ENCODE results near the gene COL24A1. TPM values are rescaled to one million over a fixed set of nuclear protein-coding genes. Genes with fewer than 3 reads are reported as not detected.

The COL24A1 gene
- total RNA-seq, 1 experiment from 2014 or later: 0.35 TPM

- Histone ChIP-seq H4K91ac (ENCODE audit: insufficient read length, low read depth, low read length) (no peak overlapping the region), H3K79me1 (ENCODE audit: insufficient read depth, low read depth, low read length, poor library complexity, severe bottlenecking) (no peaks in the 10 kb centered on the region), H2AK5ac (ENCODE audit: insufficient read length, low read length) (no peak overlapping the region), H3K4me2 (ENCODE audit: insufficient read depth, insufficient read length, low read length) (no peak overlapping the region), H3K23ac (ENCODE audit: insufficient read length, low read depth, low read length) (no peak overlapping the region), H4K5ac (ENCODE audit: insufficient read length, low read depth, low read length) (no peak overlapping the region), H2AFZ (ENCODE audit: low read length) (no peak overlapping the region), H2BK5ac (ENCODE audit: insufficient read length, low read length) (no peak overlapping the region), H2BK15ac (ENCODE audit: low read depth, low read length) (no peak overlapping the region), H3K9ac (ENCODE audit: extremely low read depth, insufficient read length, low read length) (no peak overlapping the region), H2BK20ac (ENCODE audit: low read depth, low read length, poor library complexity, severe bottlenecking) (no peak overlapping the region), H3K27me3 (ENCODE audit: insufficient read depth, low read length) (no peaks in the 10 kb centered on the region), H4K20me1 (ENCODE audit: control insufficient read depth, insufficient read depth, insufficient read length) (no peaks in the 10 kb centered on the region), H3K56ac (ENCODE audit: insufficient read length, low read depth, low read length) (no peak overlapping the region), H3K27ac (ENCODE audit: insufficient read length, low read depth, low read length) (no peak overlapping the region), H4K8ac (replicated peaks; ENCODE audit: insufficient read length, low read depth, low read length) (no peak overlapping the region), H3K14ac (ENCODE audit: insufficient read depth, low read length) (no peak overlapping the region), H3K4me1 (ENCODE audit: insufficient read depth, low read length) (0 out of 2 replicates have a peak, but pooled peaks cover 2% of the 10 kb centered on the region), H3K79me2 (ENCODE audit: insufficient read depth, low read length) (no peaks in the 10 kb centered on the region), H2BK120ac (ENCODE audit: low read depth, low read length, poor library complexity, severe bottlenecking) (no peak overlapping the region), H2BK12ac (ENCODE audit: insufficient read length, low read depth, low read length) (no peak overlapping the region), H3K9me3 (ENCODE audit: control insufficient read depth, low read depth, low read length) (no peaks in the 10 kb centered on the region), H3K18ac (ENCODE audit: insufficient read length, low read depth, low read length) (no peak overlapping the region), H3K4ac (ENCODE audit: low read depth, low read length) (no peak overlapping the region), H3K23me2 (ENCODE audit: insufficient read length, low read depth, low read length, poor library complexity, severe bottlenecking) (no peaks in the 10 kb centered on the region), H3T11ph (ENCODE audit: low read length) (no peak overlapping the region)
- Mint-ChIP-seq H3K9me3 (no peaks in the 10 kb centered on the region), H3K36me3 (ENCODE audit: insufficient read depth in 1 of 3, low read depth in 3 of 3) (no peaks in the 10 kb centered on the region), H3K4me3 (no peak overlapping the region), H3K27ac (no peak overlapping the region), H3K4me1 (peaks cover 13 to 25% of the 10 kb centered on the region in 2 experiments), H3K27me3 (ENCODE audit: low read depth) (peaks cover 2% of the 10 kb centered on the region; the same call in 1 of the 2 replicates)
- DNase-seq: no peak
- WGBS (ENCODE audit: extremely low coverage, insufficient read length, low lambda C conversion rate): no CpG with 5 or more reads among the region's 1 CpG
- TF ChIP-seq CTCF (conservative IDR thresholded peaks at IDR 0.05): no peak
Measured at GRCh38 chr1:86190873-86191272, 34.3 kb upstream of the COL24A1 start.
